ENCODE data around the gene PALMD. TPM values are rescaled to one million over a fixed set of nuclear protein-coding genes. Genes with fewer than 3 reads are reported as not detected.

PALMD gene
- total and polyA plus RNA-seq, 2 experiments from 2014 or later, result 14.0 to 18.5 TPM

GRCh38 chr1:99650773-99651437 is 5.0 kb downstream of the PALMD start:
- H3K4me2 ChIP-seq, result no peak overlapping the region
- no peaks in the 10 kb centered on the region for H3K79me2 ChIP-seq
- TF ChIP-seq EZH2 (IDR thresholded peaks at IDR 0.05; ENCODE audit: borderline replicate concordance) (no peak), EZH2phosphoT487 (IDR thresholded peaks at IDR 0.05; ENCODE audit: low read depth, severe bottlenecking, unreplicated experiment) (no peak), CTCF (IDR thresholded peaks at IDR 0.05; ENCODE audit: poor library complexity) (no peak)
- no peak for DNase-seq (ENCODE audit: low spot score)
- H4K20me1 ChIP-seq (ENCODE audit: insufficient read depth, poor library complexity, severe bottlenecking), result no peaks in the 10 kb centered on the region
- no peaks in the 10 kb centered on the region for H3K36me3 ChIP-seq (replicated peaks; ENCODE audit: insufficient read depth, low read depth)
- no peaks in the 10 kb centered on the region for H3K9me2 ChIP-seq (replicated peaks; ENCODE audit: insufficient read depth)
- 62% methylated on average over 3 of the region's 3 CpGs for WGBS (ENCODE audit: low lambda C conversion rate, missing lambda C conversion rate)
- no peaks in the 10 kb centered on the region for H3K9me3 ChIP-seq (ENCODE audit: low read depth)
- H2AFZ ChIP-seq, result no peak overlapping the region
- H3K27ac ChIP-seq, result no peak overlapping the region
- peaks cover 8% of the 10 kb centered on the region for H3K4me1 ChIP-seq (ENCODE audit: insufficient read depth)
- no peaks in the 10 kb centered on the region for H3K27me3 ChIP-seq
- no peak overlapping the region for H3K4me3 ChIP-seq

- Histone ChIP-seq H3K9me3 (ENCODE audit: low read depth) (no peaks in the 10 kb centered on the region), H3K36me3 (replicated peaks; ENCODE audit: insufficient read depth, low read depth) (no peaks in the 10 kb centered on the region), H3K27me3 (no peaks in the 10 kb centered on the region), H3K9me2 (replicated peaks; ENCODE audit: insufficient read depth) (no peaks in the 10 kb centered on the region), H4K20me1 (ENCODE audit: insufficient read depth, poor library complexity, severe bottlenecking) (no peaks in the 10 kb centered on the region), H3K4me3 (no peak overlapping the region), H3K4me2 (no peak overlapping the region), H2AFZ (no peak overlapping the region), H3K79me2 (no peaks in the 10 kb centered on the region), H3K27ac (no peak overlapping the region), H3K4me1 (ENCODE audit: insufficient read depth) (no peaks in the 10 kb centered on the region)
- 72% methylated on average over 2 of the region's 2 CpGs for WGBS (ENCODE audit: low lambda C conversion rate, missing lambda C conversion rate)
- no peak for TF ChIP-seq EZH2phosphoT487 (IDR thresholded peaks at IDR 0.05; ENCODE audit: low read depth, severe bottlenecking, unreplicated experiment)
- no peak for TF ChIP-seq EZH2 (IDR thresholded peaks at IDR 0.05; ENCODE audit: borderline replicate concordance)
- no peak for TF ChIP-seq CTCF (IDR thresholded peaks at IDR 0.05; ENCODE audit: poor library complexity)
- no peak for DNase-seq (ENCODE audit: low spot score)
Measured at GRCh38 chr1:99652881-99653281, 7.0 kb downstream of the PALMD start.

- Histone ChIP-seq H3K27me3 (no peaks in the 10 kb centered on the region), H3K9me2 (replicated peaks; ENCODE audit: insufficient read depth) (no peaks in the 10 kb centered on the region), H3K79me2 (no peaks in the 10 kb centered on the region), H3K4me3 (no peak overlapping the region), H3K36me3 (replicated peaks; ENCODE audit: insufficient read depth, low read depth) (no peaks in the 10 kb centered on the region), H3K4me1 (ENCODE audit: insufficient read depth) (no peaks in the 10 kb centered on the region), H3K4me2 (no peak overlapping the region), H3K9me3 (ENCODE audit: low read depth) (no peaks in the 10 kb centered on the region), H3K27ac (no peak overlapping the region), H2AFZ (no peak overlapping the region), H4K20me1 (ENCODE audit: insufficient read depth, poor library complexity, severe bottlenecking) (no peaks in the 10 kb centered on the region)
- no peak for DNase-seq (ENCODE audit: low spot score)
- WGBS (ENCODE audit: low lambda C conversion rate, missing lambda C conversion rate), result 92% methylated on average over 3 of the region's 3 CpGs
- TF ChIP-seq EZH2 (IDR thresholded peaks at IDR 0.05; ENCODE audit: borderline replicate concordance) (no peak), EZH2phosphoT487 (IDR thresholded peaks at IDR 0.05; ENCODE audit: low read depth, severe bottlenecking, unreplicated experiment) (no peak), CTCF (IDR thresholded peaks at IDR 0.05; ENCODE audit: poor library complexity) (no peak)
Measured at GRCh38 chr1:99655376-99655775, 9.5 kb downstream of the PALMD start.

Measured in hepatocyte (in vitro differentiated cells).